IPS-20b (cell line): ENCODE measurements around the gene PTPRN2.
"Not testable (repeated sequence)": the region's sequence is repeated elsewhere in the genome, so short reads cannot be mapped to it uniquely, and the experiment has no call there.

Source experiments
- H3K27ac ChIP-seq: one replicate; pipeline ENCODE4 v1.5.1; 2013; ENCODE audit warnings: low read length
- H3K27me3 ChIP-seq: 2 replicates; pipeline ENCODE4 v1.6.1; 2013; ENCODE audit warnings: mild to moderate bottlenecking, low read length, inconsistent platforms; ENCODE audit not compliant: insufficient read depth
- H3K36me3 ChIP-seq: 2 replicates; pipeline ENCODE4 v1.6.1; 2013; ENCODE audit warnings: low read depth, mild to moderate bottlenecking, inconsistent platforms, low read length, moderate library complexity; ENCODE audit not compliant: insufficient read depth
- H3K4me1 ChIP-seq: 2 replicates; pipeline ENCODE4 v1.6.1; 2013; ENCODE audit warnings: mild to moderate bottlenecking, control low read depth, inconsistent platforms, low read length, moderate library complexity; ENCODE audit not compliant: insufficient read depth
- H3K4me3 ChIP-seq: 2 replicates; pipeline ENCODE4 v1.5.1; 2013; ENCODE audit warnings: mild to moderate bottlenecking, low read length, inconsistent platforms
- H3K9ac ChIP-seq: 2 replicates; pipeline ENCODE4 v1.6.1; 2013; ENCODE audit warnings: low read depth, mild to moderate bottlenecking, inconsistent platforms, low read length, moderate library complexity
- H3K9me3 ChIP-seq: 2 replicates; pipeline ENCODE4 v1.6.1; 2013; ENCODE audit warnings: mild to moderate bottlenecking, low read depth, low read length, inconsistent platforms; ENCODE audit not compliant: insufficient read depth

The PTPRN2 gene

DNA sequence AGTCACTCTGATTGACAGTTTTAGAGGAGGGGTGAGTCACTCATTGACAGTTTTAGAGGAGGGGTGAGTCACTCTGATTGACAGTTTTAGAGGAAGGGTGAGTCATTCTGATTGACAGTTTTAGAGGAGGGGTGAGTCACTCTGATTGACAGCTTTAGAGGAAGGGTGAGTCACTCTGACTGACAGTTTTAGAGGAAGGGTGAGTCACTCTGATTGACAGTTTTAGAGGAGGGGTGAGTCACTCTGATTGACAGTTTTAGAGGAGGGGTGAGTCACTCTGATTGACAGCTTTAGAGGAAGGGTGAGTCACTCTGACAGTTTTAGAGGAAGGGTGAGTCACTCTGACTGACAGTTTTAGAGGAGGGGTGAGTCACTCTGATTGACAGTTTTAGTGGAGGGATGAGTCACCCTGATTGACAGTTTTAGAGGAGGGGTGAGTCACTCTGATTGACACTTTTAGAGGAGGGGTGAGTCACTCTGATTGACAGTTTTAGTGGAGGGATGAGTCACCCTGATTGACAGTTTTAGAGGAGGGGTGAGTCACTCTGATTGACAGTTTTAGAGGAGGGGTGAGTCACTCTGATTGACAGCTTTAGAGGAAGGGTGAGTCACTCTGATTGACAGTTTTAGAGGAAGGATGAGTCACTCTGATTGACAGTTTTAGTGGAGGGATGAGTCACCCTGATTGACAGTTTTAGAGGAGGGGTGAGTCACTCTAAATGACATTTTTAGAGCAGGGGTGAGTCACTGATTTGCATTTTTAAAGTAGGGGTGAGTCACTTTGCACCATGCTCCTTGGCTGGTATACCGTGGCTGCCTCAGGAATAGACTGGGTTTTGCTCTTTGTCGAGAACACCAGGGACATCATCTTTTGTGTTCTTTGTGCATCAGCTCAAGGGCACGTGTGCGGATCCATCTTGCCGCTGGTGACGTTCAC, 654.1 kb downstream of the PTPRN2 start:
- not testable (repeated sequence) for H3K4me1 ChIP-seq, H3K36me3 ChIP-seq, H3K4me3 ChIP-seq, H3K27ac ChIP-seq, H3K27me3 ChIP-seq, H3K9ac ChIP-seq
- H3K9me3 ChIP-seq, result peaks cover 57% of the 10 kb centered on the region

DNA sequence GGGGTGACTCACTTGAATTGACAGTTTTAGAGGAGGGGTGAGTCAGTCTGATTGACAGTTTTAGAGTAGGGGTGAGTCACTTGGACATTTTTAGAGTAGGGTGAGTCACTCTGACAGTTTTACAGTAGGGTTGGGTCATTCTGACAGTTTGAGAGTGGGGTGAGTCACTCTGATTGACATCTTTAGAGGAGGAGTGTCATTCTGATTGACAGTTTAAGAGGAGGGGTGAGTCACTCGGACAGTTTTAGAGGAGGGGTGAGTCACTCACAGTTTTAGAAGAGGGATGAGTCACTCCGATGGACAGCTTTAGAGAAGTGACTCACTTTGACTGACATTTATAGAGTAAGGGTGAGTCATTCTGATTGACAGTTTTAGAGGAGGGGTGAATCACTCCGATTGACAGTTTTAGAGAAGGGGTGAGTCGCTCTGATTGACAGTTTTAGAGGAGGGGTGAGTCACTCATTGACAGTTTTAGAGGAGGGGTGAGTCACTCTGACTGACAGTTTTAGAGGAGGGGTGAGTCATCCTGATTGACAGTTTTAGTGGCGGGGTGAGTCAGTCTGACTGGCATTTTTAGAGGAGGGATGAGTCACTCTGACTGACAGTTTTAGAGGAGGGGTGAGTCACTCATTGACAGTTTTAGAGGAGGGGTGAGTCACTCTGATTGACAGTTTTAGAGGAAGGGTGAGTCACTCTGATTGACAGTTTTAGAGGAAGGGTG, 655.0 kb downstream of the PTPRN2 start:
- peaks cover 64% of the 10 kb centered on the region for H3K9me3 ChIP-seq
- H3K27me3 ChIP-seq, result no peaks in the 10 kb centered on the region
- no peaks in the 10 kb centered on the region for H3K36me3 ChIP-seq
- no peak overlapping the region; the same call in 1 of the 2 replicates for H3K4me3 ChIP-seq
- no peak overlapping the region for H3K9ac ChIP-seq
- no peak overlapping the region for H3K27ac ChIP-seq
- no peaks in the 10 kb centered on the region for H3K4me1 ChIP-seq

DNA sequence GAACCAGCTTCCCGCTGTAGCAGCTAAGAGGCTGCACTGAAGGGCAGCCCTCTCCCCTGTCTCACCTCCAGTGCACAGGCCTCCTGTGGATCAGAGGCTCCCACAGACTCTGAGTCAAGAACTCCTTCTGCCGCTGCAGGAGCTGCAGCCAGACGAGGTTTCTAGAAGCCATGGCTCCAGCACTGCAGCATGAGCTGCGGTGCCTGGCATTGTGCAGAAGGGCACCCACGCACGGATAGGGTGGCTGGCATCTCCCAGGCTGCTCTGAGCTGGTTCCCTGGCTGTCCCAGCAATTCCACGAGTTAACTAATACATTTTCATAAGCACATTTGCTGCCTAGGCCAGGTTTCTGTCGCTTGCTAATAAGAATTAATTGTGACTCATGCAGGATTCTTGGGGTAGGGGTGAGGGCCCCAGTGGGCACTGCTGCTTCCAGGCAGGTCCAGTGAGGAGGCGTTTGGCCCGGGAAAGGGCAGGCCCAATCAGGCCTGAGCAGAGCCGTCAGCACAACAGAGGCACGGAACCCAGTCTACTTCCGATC, 656.6 kb downstream of the PTPRN2 start:
- Histone ChIP-seq H3K9me3 (peaks cover 61% of the 10 kb centered on the region), H3K9ac (no peak overlapping the region), H3K36me3 (no peaks in the 10 kb centered on the region), H3K27me3 (no peaks in the 10 kb centered on the region), H3K4me1 (no peaks in the 10 kb centered on the region), H3K27ac (no peak overlapping the region), H3K4me3 (no peak overlapping the region)

DNA sequence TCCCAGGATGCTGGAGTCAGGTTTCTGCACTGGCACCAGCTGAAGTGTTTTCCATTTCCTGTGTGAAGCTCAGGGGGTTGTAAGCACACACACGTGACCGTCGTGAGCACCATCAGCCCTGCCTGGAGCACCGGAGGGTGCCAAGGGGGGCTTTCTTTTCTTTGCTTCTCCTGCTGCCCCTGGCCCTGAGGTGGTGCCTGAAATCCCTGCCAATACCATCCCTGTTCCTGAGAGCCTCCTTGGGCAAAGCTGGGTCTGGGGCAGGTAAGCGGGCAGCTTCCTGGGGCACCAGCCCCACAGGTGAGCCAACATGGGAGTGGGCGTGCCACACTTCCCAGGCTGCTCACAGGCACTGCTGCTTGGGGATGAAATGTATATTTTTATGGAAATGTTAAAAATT, 657.2 kb downstream of the PTPRN2 start:
- H3K9me3 ChIP-seq, result peaks cover 62% of the 10 kb centered on the region
- no peak overlapping the region for H3K27ac ChIP-seq
- no peak overlapping the region for H3K9ac ChIP-seq
- no peaks in the 10 kb centered on the region for H3K27me3 ChIP-seq
- H3K4me1 ChIP-seq, result no peaks in the 10 kb centered on the region
- H3K36me3 ChIP-seq, result no peaks in the 10 kb centered on the region
- H3K4me3 ChIP-seq, result no peak overlapping the region

DNA sequence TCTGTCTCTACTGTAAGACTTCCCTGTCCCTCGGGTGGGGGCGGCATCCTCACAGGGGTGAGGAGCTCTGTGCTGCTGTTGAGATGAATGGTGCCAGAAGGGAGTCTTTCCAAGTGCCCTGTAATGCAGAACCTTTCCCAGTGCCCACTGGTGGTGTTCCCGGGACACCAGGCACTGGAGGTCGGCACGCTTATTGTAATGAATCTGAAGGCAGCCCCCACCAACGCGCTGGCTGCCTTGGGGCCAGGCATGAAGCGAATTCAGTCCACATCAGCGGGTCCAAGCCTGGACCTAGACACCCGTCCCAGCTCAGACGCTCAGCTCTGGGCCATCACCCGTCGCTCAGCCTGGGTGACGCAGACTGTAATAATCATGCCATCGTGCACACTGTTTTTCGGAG, 658.0 kb downstream of the PTPRN2 start:
- Histone ChIP-seq H3K4me1 (no peaks in the 10 kb centered on the region), H3K27me3 (no peaks in the 10 kb centered on the region), H3K9ac (no peak overlapping the region), H3K27ac (no peak overlapping the region), H3K36me3 (no peaks in the 10 kb centered on the region), H3K4me3 (no peak overlapping the region), H3K9me3 (peaks cover 59% of the 10 kb centered on the region)

DNA sequence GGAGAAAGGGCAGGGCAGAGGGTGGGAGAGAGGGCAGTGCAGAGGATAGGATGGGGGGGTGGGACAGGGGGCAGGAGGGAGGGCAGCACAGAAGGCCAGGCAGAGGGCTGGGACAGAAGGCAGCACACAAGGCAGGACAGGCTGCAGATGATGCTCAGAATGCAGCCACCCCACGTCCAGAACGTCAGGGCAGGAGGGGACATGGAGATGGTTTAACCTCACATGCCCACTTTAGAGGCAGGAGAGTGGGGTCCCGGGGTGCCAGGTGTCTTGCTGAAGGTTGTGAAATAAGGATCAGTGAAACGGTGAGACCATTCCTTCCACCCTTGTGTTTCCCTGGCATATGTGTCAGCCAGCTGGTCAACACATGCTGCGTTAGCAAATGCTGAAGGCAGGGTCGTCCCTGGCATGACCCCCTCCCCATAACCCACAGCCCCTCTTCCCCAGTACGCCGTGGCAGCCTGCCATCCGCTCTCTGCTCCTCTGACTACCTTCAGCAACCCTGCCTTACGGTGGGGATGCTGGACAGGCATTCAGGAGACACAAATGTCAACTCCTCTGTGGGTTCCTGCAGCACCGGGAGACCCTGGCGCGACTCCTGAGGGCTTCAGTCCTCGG, 658.7 kb downstream of the PTPRN2 start:
- Histone ChIP-seq H3K27ac (no peak overlapping the region), H3K9me3 (peaks cover 58% of the 10 kb centered on the region), H3K36me3 (no peaks in the 10 kb centered on the region), H3K27me3 (no peaks in the 10 kb centered on the region), H3K4me1 (no peaks in the 10 kb centered on the region), H3K4me3 (no peak overlapping the region), H3K9ac (no peak overlapping the region)

DNA sequence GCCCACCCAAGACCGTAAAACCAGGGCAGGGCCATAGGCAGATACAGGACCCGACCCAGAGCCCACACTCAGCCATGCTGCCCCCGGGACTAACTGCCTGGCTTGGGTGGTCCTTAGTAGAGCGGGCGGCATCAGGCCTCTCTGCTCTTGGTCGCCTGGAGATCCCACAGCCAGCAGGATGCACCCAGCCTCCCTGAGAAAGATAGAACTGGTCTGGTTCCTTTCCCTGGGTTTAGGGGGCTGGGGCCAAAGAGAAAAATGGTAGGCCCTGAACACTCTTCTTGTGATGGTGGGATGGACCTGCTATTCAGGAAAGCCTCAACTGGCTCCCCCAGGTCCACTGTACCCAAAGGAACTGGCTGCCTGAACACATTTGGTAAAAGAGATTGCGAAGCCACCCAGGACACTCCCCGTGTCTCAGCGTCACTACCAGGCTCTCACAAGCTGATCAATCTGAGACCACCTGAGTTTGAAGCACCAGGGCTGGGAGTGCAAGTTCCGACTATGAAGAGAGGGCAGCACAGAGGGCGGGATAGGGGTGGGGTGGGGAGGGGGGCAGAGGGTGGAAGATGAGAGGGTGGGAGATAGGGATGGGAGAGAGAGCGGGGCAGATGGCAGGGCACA, 659.3 kb downstream of the PTPRN2 start:
- Histone ChIP-seq H3K27me3 (no peaks in the 10 kb centered on the region), H3K36me3 (no peaks in the 10 kb centered on the region), H3K27ac (no peak overlapping the region), H3K9me3 (peaks cover 55% of the 10 kb centered on the region), H3K4me1 (no peaks in the 10 kb centered on the region), H3K4me3 (no peak overlapping the region), H3K9ac (no peak overlapping the region)

DNA sequence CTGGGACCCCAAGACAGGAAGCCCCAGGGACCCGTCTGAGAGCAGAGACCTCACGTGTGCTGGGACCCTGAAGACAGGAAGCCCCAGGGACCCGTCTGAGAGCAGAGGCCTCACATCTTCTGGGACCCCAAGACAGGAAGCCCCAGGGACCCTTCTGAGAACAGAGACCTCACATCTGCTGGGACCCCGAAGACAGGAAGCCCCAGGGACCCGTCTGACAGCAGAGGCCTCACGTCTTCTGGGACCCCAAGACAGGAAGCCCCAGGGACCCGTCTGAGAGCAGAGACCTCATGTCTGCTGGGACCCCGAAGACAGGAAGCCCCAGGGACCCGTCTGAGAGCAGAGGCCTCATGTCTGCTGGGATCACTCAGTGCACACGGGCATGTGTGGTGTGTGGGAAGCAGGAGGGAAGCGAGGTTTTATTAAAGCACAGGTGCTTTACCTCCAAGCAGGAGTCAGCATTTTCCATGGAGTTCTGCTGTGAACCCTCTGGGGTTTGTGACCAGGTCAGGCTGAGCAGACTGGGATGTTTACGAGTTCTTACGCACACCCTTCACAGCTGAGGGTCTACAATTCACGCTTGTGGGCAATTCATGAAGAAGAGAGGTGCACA, 660.2 kb downstream of the PTPRN2 start:
- Histone ChIP-seq H3K4me1 (no peaks in the 10 kb centered on the region), H3K36me3 (no peaks in the 10 kb centered on the region), H3K9ac (no peak overlapping the region), H3K27ac (no peak overlapping the region), H3K4me3 (no peak overlapping the region), H3K9me3 (peaks cover 56% of the 10 kb centered on the region), H3K27me3 (no peaks in the 10 kb centered on the region)

DNA sequence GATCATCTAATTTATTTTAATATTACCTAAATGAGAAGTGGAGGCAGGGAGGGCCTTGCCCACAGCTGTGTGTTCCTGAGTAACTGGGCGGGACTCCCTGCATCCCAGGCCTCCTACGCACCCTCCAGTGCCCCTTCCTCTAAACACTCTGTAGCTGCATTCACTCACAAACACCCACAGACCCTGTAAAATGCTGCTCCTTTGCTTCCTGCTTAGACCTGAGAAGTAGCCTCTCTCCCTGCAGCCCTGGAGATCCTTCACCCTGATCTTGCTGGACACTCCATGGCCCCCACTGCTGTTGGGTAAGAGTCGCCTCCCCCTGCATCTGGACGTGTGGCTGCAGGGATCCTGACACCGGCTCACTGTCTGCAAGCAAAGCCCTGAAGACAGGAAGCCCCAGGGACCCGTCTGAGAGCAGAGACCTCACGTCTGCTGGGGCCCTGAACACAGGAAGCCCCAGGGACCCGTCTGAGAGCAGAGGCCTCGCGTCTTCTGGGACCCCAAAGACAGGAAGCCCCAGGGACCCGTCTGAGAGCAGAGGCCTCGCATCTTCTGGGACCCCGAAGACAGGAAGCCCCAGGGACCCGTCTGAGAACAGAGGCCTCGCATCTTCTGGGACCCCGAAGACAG, 661.0 kb downstream of the PTPRN2 start:
- Histone ChIP-seq H3K9ac (no peak overlapping the region), H3K27me3 (no peaks in the 10 kb centered on the region), H3K4me1 (no peaks in the 10 kb centered on the region), H3K27ac (no peak overlapping the region), H3K9me3 (peaks cover 56% of the 10 kb centered on the region), H3K36me3 (no peaks in the 10 kb centered on the region), H3K4me3 (no peak overlapping the region)

DNA sequence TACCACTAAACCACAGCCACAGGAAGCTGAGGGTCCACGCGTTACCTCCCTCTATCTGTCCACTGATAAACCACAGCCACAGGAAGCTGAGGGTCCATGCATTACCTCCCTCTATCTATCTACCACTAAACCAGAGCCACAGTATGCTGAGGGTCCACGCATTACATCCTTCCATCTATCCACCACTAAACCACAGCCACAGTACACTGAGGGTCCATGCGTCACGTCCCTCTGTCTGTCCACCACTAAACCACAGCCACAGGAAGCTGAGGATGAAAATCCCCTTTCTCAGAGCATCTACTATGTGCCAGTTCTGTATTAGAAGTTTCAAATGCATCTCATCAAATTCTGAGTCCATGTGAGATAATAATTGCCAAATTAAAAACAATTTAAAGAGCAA, 661.5 kb downstream of the PTPRN2 start:
- H3K36me3 ChIP-seq, result no peaks in the 10 kb centered on the region
- no peaks in the 10 kb centered on the region for H3K27me3 ChIP-seq
- no peaks in the 10 kb centered on the region for H3K4me1 ChIP-seq
- H3K9ac ChIP-seq, result no peak overlapping the region
- no peak overlapping the region for H3K27ac ChIP-seq
- peaks cover 56% of the 10 kb centered on the region for H3K9me3 ChIP-seq
- H3K4me3 ChIP-seq, result no peak overlapping the region
